Measurements from ENCODE around the gene PUSL1. TPM values are rescaled to one million over a fixed set of nuclear protein-coding genes. Genes with fewer than 3 reads are reported as not detected.

PUSL1 gene
- total and polyA plus RNA-seq, 2 of the 13 experiments (the other 11 are each of a cell fraction or from before 2014, with no cell fraction given), result 8.3 to 22.2 TPM

GRCh38 chr1:1357871-1358432, 49.6 kb downstream of the PUSL1 start (continued):
- 0 out of 2 replicates have a peak, but pooled peaks have one; percentile 12 for TF ChIP-seq ZNF510 (CRISPR knock-in tag; IDR thresholded peaks at IDR 0.05; ENCODE audit: low read depth)
- no peak for TF ChIP-seq AHDC1 (CRISPR knock-in tag; IDR thresholded peaks at IDR 0.05; ENCODE audit: borderline replicate concordance)
- no peak for TF ChIP-seq NFE2L2 (IDR thresholded peaks at IDR 0.05; ENCODE audit: low read length)
- 0 out of 2 replicates have a peak, but pooled peaks have one; percentile 13 for TF ChIP-seq YEATS4 (CRISPR knock-in tag; IDR thresholded peaks at IDR 0.05; ENCODE audit: borderline replicate concordance)
- no peak for TF ChIP-seq IRF2 (CRISPR knock-in tag; IDR thresholded peaks at IDR 0.05)
- TF ChIP-seq MEIS2 (CRISPR knock-in tag; IDR thresholded peaks at IDR 0.05), result peak; percentile 30; the same call in 1 of the 2 replicates
- TF ChIP-seq U2AF1 (optimal IDR thresholded peaks at IDR 0.05; ENCODE audit: low read depth, low read length), result no peak
- no peak for TF ChIP-seq NFE2 (CRISPR knock-in tag; IDR thresholded peaks at IDR 0.05)
- no peak for TF ChIP-seq HOXA7 (CRISPR knock-in tag; IDR thresholded peaks at IDR 0.05)
- TF ChIP-seq ZNF619 (CRISPR knock-in tag; IDR thresholded peaks at IDR 0.05), result no peak
- no peak for TF ChIP-seq ZNF646 (CRISPR knock-in tag; IDR thresholded peaks at IDR 0.05)
- TF ChIP-seq TBP (CRISPR knock-in tag; IDR thresholded peaks at IDR 0.05), result no peak
- no peak for TF ChIP-seq ZNF160 (CRISPR knock-in tag; IDR thresholded peaks at IDR 0.05)
- no peak for TF ChIP-seq NCOR1 (IDR thresholded peaks at IDR 0.05; ENCODE audit: borderline replicate concordance, low read length)
- no peak for TF ChIP-seq ZNF274 (CRISPR knock-in tag; IDR thresholded peaks at IDR 0.05)
- TF ChIP-seq NFKB2 (CRISPR knock-in tag; IDR thresholded peaks at IDR 0.05; ENCODE audit: borderline replicate concordance), result peak; percentile 37; the same call in 1 of the 2 replicates
- no peak for TF ChIP-seq E2F5 (CRISPR knock-in tag; conservative IDR thresholded peaks at IDR 0.05)
- TF ChIP-seq PCBP1 (IDR thresholded peaks at IDR 0.05; ENCODE audit: borderline replicate concordance, low read depth, low read length), result no peak; the same call in 1 of the 2 replicates

Data from HepG2 (cell line).